Sigmoid colon (tissue), 3 donors: Measurements from ENCODE around the gene UBR2.

ENCODE experiments used
- CTCF ChIP-seq, 4 experiments: fragments of 450-650 bp in 3 of 4; fragments of 200-600 bp in 1 of 4; IDR thresholded peaks; one replicate each; pipeline ENCODE4 v1.5.1; 2016 to 2019; ENCODE audit warnings: antibody characterized with exemption in 4 of 4, mild to moderate bottlenecking in 3 of 4, moderate library complexity in 2 of 4
- POLR2A ChIP-seq, 2 donors: fragments of 450-650 bp; IDR thresholded peaks; one replicate each; pipeline ENCODE4 v1.6.1; 2016; ENCODE audit warnings: antibody characterized with exemption in 2 of 2, mild to moderate bottlenecking in 2 of 2, moderate library complexity in 2 of 2

DNA sequence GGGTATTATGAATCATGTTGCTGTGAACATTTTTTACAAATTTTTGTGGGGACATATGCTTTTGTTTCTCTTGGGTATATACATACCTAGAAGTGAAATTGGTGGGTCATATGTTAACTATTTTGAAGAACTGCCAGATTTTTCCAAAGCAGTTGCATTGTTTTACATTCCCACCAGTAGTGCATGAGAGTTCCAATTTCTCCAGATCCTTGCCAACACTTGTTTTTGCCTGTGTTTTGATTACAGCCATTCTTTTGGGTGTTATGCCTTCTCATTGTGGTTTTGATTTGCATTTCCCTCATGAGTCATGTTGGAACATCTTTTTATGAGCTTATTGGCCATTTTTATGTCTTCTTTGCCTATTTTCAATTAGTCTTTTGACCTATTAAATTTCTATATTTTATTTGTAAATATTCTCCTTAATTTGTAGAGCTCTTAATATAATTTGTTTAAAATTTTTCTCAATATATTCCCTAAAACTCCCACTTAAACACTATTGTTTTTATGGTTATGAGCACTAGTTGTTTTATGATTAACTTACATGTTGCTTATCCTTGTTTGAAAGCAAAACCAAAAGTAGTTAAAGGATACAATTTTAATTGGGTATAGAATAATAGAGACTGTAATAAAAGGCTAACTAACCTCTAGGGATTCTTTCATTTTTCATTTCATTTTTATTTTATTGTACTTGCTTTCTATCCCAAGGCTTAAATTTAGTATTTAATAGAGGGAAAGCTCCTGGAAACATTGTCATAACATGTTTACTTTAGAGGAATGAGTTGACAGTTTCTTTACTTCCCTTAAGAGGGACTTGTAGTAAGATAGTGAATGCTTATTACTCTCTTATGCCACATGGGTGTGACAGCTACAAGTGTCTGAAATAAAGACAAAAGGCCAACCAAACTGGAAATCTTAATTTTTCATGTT is 5.5 kb downstream of the UBR2 start:
- TF ChIP-seq CTCF (IDR thresholded peaks at IDR 0.05): no peak
- no peak for TF ChIP-seq POLR2A (IDR thresholded peaks at IDR 0.05)
